Muscle layer of colon (tissue), 2 donors: ENCODE results near the gene METRNL.
"Not testable (repeated sequence)": the region's sequence is repeated elsewhere in the genome, so short reads cannot be mapped to it uniquely, and the experiment has no call there.

Experiments used
- H3K27ac ChIP-seq: one replicate; pipeline ENCODE4 v1.7.0; 2013; ENCODE audit warnings: low read depth, mild to moderate bottlenecking, low read length, moderate library complexity
- H3K27me3 ChIP-seq, 2 donors: one replicate each; pipeline ENCODE4 v1.7.0; 2013; ENCODE audit warnings: low read length in 2 of 2, mild to moderate bottlenecking in 2 of 2; ENCODE audit not compliant: insufficient read depth in 2 of 2, control insufficient read depth in 1 of 2
- H3K36me3 ChIP-seq: one replicate; pipeline ENCODE4 v1.7.0; 2013; ENCODE audit warnings: mild to moderate bottlenecking, low read length; ENCODE audit not compliant: insufficient read depth
- H3K4me1 ChIP-seq: one replicate; pipeline ENCODE4 v1.7.0; 2013; ENCODE audit warnings: mild to moderate bottlenecking, low read length; ENCODE audit not compliant: insufficient read depth
- H3K4me3 ChIP-seq, 2 donors: one replicate each; pipeline ENCODE4 v1.7.0; 2013; ENCODE audit warnings: low read length in 2 of 2, low read depth in 1 of 2, mild to moderate bottlenecking in 1 of 2, moderate library complexity in 1 of 2
- H3K9ac ChIP-seq: one replicate; pipeline ENCODE4 v1.7.0; 2013; ENCODE audit warnings: low read length
- H3K9me3 ChIP-seq: one replicate; pipeline ENCODE4 v1.7.0; 2013; ENCODE audit warnings: mild to moderate bottlenecking, low read length
- donor health status: abdominal sarcoma.
- donor health status: Adenocarcinoma of cecum.

Gene METRNL

GRCh38 chr17:83115832-83116231 lies 36.4 kb downstream of the METRNL start:
- no peak overlapping the region for H3K9ac ChIP-seq
- peaks cover 1% of the 10 kb centered on the region for H3K4me1 ChIP-seq
- no peak overlapping the region for H3K4me3 ChIP-seq
- no peaks in the 10 kb centered on the region for H3K9me3 ChIP-seq
- H3K36me3 ChIP-seq: no peaks in the 10 kb centered on the region
- H3K27me3 ChIP-seq: no peaks in the 10 kb centered on the region
- no peak overlapping the region for H3K27ac ChIP-seq

GRCh38 chr17:83116311-83116771 lies 36.9 kb downstream of the METRNL start:
- Histone ChIP-seq H3K4me1 (no peaks in the 10 kb centered on the region), H3K4me3 (no peak overlapping the region), H3K36me3 (no peaks in the 10 kb centered on the region), H3K27me3 (no peaks in the 10 kb centered on the region), H3K9me3 (no peaks in the 10 kb centered on the region), H3K27ac (no peak overlapping the region), H3K9ac (no peak overlapping the region)

- Histone ChIP-seq H3K4me3 (no peak overlapping the region), H3K36me3 (no peaks in the 10 kb centered on the region), H3K9ac (no peak overlapping the region), H3K9me3 (no peaks in the 10 kb centered on the region), H3K27ac (no peak overlapping the region), H3K4me1 (no peaks in the 10 kb centered on the region), H3K27me3 (no peaks in the 10 kb centered on the region)
Measured at GRCh38 chr17:83116783-83117555, 37.6 kb downstream of the METRNL start.

DNA sequence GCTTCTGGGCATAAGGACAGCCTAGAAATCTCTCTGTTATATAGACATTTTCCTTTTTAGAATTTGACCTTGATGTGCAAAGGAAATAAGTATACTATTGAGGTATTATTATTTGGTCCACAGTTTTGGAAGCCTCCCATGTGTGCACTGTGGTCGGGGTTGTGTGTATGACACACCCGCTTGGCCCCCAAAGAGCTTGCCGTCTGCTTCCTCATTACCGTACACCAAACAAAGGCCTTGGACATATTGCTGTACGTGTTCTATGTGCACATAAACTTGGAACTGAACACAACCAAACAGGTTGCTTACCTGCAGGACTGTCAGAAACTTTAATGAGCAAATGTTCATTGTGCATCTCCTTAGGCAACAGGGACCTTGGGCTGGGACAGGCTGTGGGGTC lies 38.2 kb downstream of the METRNL start:
- no peaks in the 10 kb centered on the region for H3K9me3 ChIP-seq

DNA sequence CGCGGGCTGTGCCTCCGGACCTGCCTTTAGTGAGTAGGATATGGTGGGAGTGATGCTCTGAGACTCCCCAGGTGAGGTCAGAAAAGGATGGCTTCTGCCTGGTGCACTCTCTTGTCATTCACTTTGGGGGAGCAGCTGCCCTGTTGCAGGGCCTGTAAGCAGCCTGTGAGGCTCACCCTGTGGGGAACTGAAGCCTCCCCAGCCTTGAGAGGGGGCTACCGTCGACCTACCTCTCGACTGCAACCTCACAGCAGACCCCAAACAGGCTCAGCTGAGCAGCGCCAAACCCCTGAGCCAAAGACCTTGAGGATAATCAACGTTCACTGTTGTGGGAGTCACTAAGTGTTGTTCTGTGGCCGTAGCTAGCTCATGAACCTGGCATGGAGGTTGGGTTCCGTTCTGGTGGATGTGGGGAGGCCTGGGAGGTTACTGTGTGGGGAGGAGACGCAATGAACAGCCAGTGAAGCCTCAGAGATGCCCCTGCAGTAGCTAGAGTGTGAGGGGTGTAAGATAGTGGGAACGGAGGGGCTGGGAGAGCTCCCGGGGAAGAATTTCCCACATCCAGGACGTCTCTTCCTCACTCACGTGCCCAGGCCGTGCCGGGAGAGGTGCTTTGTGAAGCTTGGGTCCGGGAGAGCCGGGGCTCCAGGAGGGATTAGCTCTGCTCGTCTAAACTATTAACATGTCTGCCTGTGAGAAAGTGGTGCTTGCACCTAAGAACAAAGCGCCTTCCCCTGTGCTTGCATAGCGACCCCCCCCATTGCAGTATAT lies 38.8 kb downstream of the METRNL start:
- H3K27ac ChIP-seq: no peak overlapping the region
- H3K27me3 ChIP-seq: no peaks in the 10 kb centered on the region
- no peaks in the 10 kb centered on the region for H3K9me3 ChIP-seq
- no peak overlapping the region for H3K4me3 ChIP-seq
- no peak overlapping the region for H3K9ac ChIP-seq
- no peaks in the 10 kb centered on the region for H3K4me1 ChIP-seq
- no peaks in the 10 kb centered on the region for H3K36me3 ChIP-seq

More for the DNA sequence above, 38.2 kb downstream of the METRNL start:
- H3K27ac ChIP-seq: no peak overlapping the region
- no peaks in the 10 kb centered on the region for H3K27me3 ChIP-seq
- H3K4me1 ChIP-seq: no peaks in the 10 kb centered on the region
- H3K9ac ChIP-seq: no peak overlapping the region
- H3K4me3 ChIP-seq: no peak overlapping the region
- no peaks in the 10 kb centered on the region for H3K36me3 ChIP-seq

DNA sequence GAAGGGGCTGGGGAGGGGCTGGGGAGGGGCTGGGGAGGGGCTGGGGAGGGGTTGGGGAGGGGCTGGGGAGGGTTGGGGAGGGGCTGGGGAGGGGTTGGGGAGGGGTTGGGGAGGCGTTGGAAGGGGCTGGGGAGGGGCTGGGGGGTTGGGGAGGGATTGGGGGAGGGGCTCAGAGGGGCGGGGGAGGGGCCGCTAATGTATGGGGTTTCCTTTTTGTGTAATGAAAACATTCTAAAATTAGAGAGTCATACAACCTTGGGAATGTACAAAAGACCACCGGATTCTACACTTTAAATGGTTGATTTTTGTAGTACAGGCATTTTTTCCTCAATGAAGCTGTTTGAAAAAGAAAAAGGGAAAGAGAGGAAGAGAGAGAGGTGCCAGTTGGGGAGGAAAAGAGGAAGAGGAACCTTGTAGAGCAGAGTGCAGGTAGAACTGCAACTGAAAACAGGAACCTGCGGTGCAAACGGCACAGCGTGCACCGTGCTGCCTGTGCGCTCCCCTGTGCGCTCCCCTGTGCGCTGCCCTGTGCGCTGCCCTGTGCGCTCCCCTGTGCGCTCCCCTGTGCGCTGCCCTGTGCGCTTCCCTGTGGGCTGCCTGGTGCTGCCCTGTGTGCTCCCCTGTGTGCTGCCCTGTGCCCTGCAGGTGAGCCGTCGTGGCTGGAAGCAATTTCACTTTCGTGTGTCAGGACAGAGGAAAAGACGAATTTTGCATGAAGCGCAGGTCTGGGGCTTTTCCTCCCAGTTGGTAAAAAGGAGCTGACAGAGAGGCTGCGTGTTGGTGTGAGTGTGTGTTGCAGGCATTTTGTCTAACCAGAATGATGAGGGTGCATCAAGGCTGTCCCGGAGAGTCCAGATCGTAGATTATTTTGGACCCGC lies 40.8 kb downstream of the METRNL start:
- Histone ChIP-seq H3K4me3 (no peak overlapping the region), H3K27me3 (no peaks in the 10 kb centered on the region), H3K27ac (no peak overlapping the region), H3K9me3 (no peaks in the 10 kb centered on the region), H3K36me3 (no peaks in the 10 kb centered on the region), H3K4me1 (no peaks in the 10 kb centered on the region), H3K9ac (no peak overlapping the region)

DNA sequence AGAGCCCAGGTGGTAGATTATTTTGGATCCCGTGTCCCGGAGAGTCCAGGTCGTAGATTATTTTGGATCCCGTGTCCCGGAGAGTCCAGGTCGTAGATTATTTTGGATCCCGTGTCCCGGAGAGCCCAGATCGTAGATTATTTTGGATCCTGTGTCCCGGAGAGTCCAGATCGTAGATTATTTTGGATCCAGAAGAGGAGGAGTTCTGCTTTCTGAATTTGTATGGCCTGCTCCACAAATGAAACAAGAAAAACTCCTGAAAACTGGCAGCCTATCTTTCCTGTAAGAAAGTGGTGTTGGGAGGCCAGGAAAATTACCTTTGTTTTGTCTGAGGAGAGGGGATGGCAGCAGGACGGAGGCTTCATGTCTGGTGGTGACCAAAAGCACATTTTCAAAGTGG lies 42.1 kb downstream of the METRNL start:
- not testable (repeated sequence) for H3K4me1 ChIP-seq, H3K9ac ChIP-seq, H3K9me3 ChIP-seq, H3K36me3 ChIP-seq, H3K27ac ChIP-seq, H3K27me3 ChIP-seq, H3K4me3 ChIP-seq

- Histone ChIP-seq H3K27ac (no peak overlapping the region), H3K4me1 (no peaks in the 10 kb centered on the region), H3K9ac (no peak overlapping the region), H3K36me3 (no peaks in the 10 kb centered on the region), H3K4me3 (no peak overlapping the region), H3K9me3 (no peaks in the 10 kb centered on the region), H3K27me3 (no peaks in the 10 kb centered on the region)
Measured at GRCh38 chr17:83121921-83122820, 42.8 kb downstream of the METRNL start.

DNA sequence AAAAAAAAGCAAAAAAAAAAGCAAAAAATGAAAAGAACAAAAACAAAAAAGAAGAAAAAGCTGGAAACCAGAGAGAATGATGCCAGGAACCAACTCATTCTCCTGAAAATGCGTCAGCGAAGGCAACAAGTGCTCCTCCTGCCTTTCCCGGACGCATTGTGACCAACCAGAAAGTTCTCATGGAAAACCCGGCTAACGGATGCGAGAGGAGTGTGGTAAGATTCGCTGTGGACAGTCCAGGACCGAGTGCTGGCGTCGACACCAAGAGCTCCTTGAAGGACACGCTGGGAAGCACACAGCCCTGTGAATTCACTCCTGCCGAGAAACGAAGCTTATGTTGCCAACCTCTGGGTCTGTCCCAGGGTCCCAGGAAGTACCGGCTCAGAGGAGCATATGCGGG lies 43.4 kb downstream of the METRNL start:
- Histone ChIP-seq H3K36me3 (no peaks in the 10 kb centered on the region), H3K27ac (no peak overlapping the region), H3K4me1 (no peaks in the 10 kb centered on the region), H3K27me3 (no peaks in the 10 kb centered on the region), H3K9ac (no peak overlapping the region), H3K9me3 (no peaks in the 10 kb centered on the region), H3K4me3 (no peak overlapping the region)

GRCh38 chr17:83123896-83124801 lies 44.7 kb downstream of the METRNL start:
- no peak overlapping the region for H3K9ac ChIP-seq
- no peak overlapping the region for H3K4me3 ChIP-seq
- H3K27me3 ChIP-seq: no peaks in the 10 kb centered on the region
- no peaks in the 10 kb centered on the region for H3K36me3 ChIP-seq
- H3K27ac ChIP-seq: no peak overlapping the region
- H3K9me3 ChIP-seq: no peaks in the 10 kb centered on the region
- H3K4me1 ChIP-seq: no peaks in the 10 kb centered on the region
